Measurements from ENCODE around the gene C9orf72.

GRCh38 chr9:27602954-27603353 lies 29.7 kb upstream of the C9orf72 start:
- TF ChIP-seq, protein P1, sequence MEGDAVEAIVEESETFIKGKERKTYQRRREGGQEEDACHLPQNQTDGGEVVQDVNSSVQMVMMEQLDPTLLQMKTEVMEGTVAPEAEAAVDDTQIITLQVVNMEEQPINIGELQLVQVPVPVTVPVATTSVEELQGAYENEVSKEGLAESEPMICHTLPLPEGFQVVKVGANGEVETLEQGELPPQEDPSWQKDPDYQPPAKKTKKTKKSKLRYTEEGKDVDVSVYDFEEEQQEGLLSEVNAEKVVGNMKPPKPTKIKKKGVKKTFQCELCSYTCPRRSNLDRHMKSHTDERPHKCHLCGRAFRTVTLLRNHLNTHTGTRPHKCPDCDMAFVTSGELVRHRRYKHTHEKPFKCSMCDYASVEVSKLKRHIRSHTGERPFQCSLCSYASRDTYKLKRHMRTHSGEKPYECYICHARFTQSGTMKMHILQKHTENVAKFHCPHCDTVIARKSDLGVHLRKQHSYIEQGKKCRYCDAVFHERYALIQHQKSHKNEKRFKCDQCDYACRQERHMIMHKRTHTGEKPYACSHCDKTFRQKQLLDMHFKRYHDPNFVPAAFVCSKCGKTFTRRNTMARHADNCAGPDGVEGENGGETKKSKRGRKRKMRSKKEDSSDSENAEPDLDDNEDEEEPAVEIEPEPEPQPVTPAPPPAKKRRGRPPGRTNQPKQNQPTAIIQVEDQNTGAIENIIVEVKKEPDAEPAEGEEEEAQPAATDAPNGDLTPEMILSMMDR (optimal IDR thresholded peaks at IDR 0.05 in 1 of 3, IDR thresholded peaks at IDR 0.05 in 1 of 3, conservative IDR thresholded peaks at IDR 0.05 in 1 of 3; ENCODE audit: extremely low read depth in 1 of 3, insufficient read depth in 2 of 3, low read length in 3 of 3), result no peak
- TF ChIP-seq EZH2 (IDR thresholded peaks at IDR 0.05; ENCODE audit: low read length), result no peak
